Astrocyte of the cerebellum (primary cell): ENCODE measurements around the gene ABCB8.

ENCODE experiments used
- DNase-seq: peaks from one replicate; pipeline ENCODE4 v3.0.0-alpha.2; 2011; ENCODE audit warnings: low read depth
- H3K4me3 ChIP-seq: 2 replicates; pipeline ENCODE4 v1.5.1; 2011; ENCODE audit warnings: mild to moderate bottlenecking, low read depth, low read length, moderate library complexity
- CTCF ChIP-seq: IDR thresholded peaks from 2 replicates; pipeline ENCODE4 v1.5.1; 2012; ENCODE audit warnings: low read length, low read depth, moderate library complexity, mild to moderate bottlenecking; ENCODE audit errors: missing control alignments
- in situ Hi-C: cut with HindIII; loops from 2 replicates; pipeline ENCODE4 v1.10.0; 2017; ENCODE audit warnings: low sequenced_read_pairs

Gene ABCB8

GRCh38 chr7:151080522-151081169, 52.4 kb downstream of the ABCB8 start, which contains the start of gene FASTK:
Gene FASTK (minus strand): TSS chr7:151080809. CDS start chr7:151080766, 43 bp downstream.
- DNase-seq = peak; percentile 72
- peak within 1 kb of the TSS; percentile 93 for H3K4me3 ChIP-seq
- TF ChIP-seq CTCF = no peak
- in situ Hi-C loops = no loop called here

- H3K4me3 ChIP-seq = peak overlapping the region; percentile 93
- in situ Hi-C loops = no loop called here
- TF ChIP-seq CTCF = no peak
- DNase-seq = no peak
Observed at GRCh38 chr7:151081170-151082101, 53.2 kb downstream of the ABCB8 start.

- H3K4me3 ChIP-seq = peak overlapping the region; percentile 93
- in situ Hi-C loops = no loop called here
- TF ChIP-seq CTCF = no peak
- DNase-seq = no peak
Observed at GRCh38 chr7:151082141-151083070, 54.2 kb downstream of the ABCB8 start.

- H3K4me3 ChIP-seq = peak within 1 kb of the TSS; percentile 93
- TF ChIP-seq CTCF = no peak
- DNase-seq = no peak
- in situ Hi-C loops = no loop called here
Observed at GRCh38 chr7:151083071-151083823, 55.0 kb downstream of the ABCB8 start, which contains the start of gene TMUB1. Gene TMUB1 (minus strand): TSS chr7:151083493. CDS start chr7:151082563, 930 bp downstream.

- TF ChIP-seq CTCF = no peak
- in situ Hi-C loops = no loop called here
- DNase-seq = no peak
- peak overlapping the region; percentile 93 for H3K4me3 ChIP-seq
Observed at GRCh38 chr7:151083824-151084160, 55.5 kb downstream of the ABCB8 start.
